Suprapubic skin (tissue), 4 donors: ENCODE results near the gene KPTN. TPM values are rescaled to one million over a fixed set of nuclear protein-coding genes. Genes with fewer than 3 reads are reported as not detected.
A peak's percentile ranks its signal among the peaks of the same experiment; 100 is the strongest.

ENCODE experiments used
- DNase-seq, 2 donors: peaks; one replicate each; pipeline ENCODE4 v3.0.0-alpha.2; 2019; ENCODE audit warnings: low spot score in 2 of 2
- H3K27ac ChIP-seq: fragments of 200-600 bp; sonication (generic); one replicate; pipeline ENCODE4 v1.5.1; 2019
- H3K27me3 ChIP-seq: fragments of 200-600 bp; sonication (generic); one replicate; pipeline ENCODE4 v1.5.1; 2019
- H3K36me3 ChIP-seq: fragments of 200-600 bp; sonication (generic); one replicate; pipeline ENCODE4 v1.5.1; 2019
- H3K4me1 ChIP-seq: fragments of 200-600 bp; sonication (generic); one replicate; pipeline ENCODE4 v1.5.1; 2019
- H3K4me3 ChIP-seq: fragments of 200-600 bp; sonication (generic); one replicate; pipeline ENCODE4 v1.5.1; 2019; ENCODE audit warnings: mild to moderate bottlenecking
- H3K9me3 ChIP-seq: fragments of 200-600 bp; sonication (generic); one replicate; pipeline ENCODE4 v1.5.1; 2019
- CTCF ChIP-seq, 2 donors: fragments of 200-600 bp in 1 of 2; fragments of 450-650 bp in 1 of 2; sonication (generic) in 1 of 2; IDR thresholded peaks; one replicate each; pipeline ENCODE4 v1.5.1; 2016 to 2019; ENCODE audit warnings: antibody characterized with exemption in 2 of 2, mild to moderate bottlenecking in 1 of 2, moderate library complexity in 1 of 2
- EP300 ChIP-seq: sonication (generic); formaldehyde crosslinking; IDR thresholded peaks from one replicate; pipeline ENCODE4 v1.6.1; 2017; ENCODE audit warnings: antibody characterized with exemption
- POLR2A ChIP-seq, 2 donors: fragments of 450-650 bp; IDR thresholded peaks; one replicate each; pipeline ENCODE4 v1.6.1; 2017; ENCODE audit warnings: antibody characterized with exemption in 2 of 2, mild to moderate bottlenecking in 2 of 2, moderate library complexity in 2 of 2
- POLR2AphosphoS5 ChIP-seq, 3 donors: sonication (generic); formaldehyde crosslinking; IDR thresholded peaks; one replicate each; pipeline ENCODE4 v1.6.1; 2017; ENCODE audit warnings: antibody characterized with exemption in 3 of 3
- WGBS: methylation state at CpG from one replicate; pipeline ENCODE4 v1.1.5; 2018; 5-methylcytosine and 5-hydroxymethylcytosine counted together
- total RNA-seq, 4 donors: library from RNA; depleted of rRNA; stranded (reverse); fragments of >200 nt; gene quantifications; one replicate each; pipeline ENCODE4 v1.1.0, GENCODE V29; 2016

Gene KPTN
- total RNA-seq, 4 donors from 2014 or later: 4.3 to 16.3 (median 5.9) TPM

- no peaks in the 10 kb centered on the region for H3K9me3 ChIP-seq
- H3K4me3 ChIP-seq: no peak overlapping the region
- H3K27ac ChIP-seq: no peak overlapping the region
Observed at GRCh38 chr19:47485210-47485609, 1.2 kb upstream of the KPTN start.

GRCh38 chr19:47483200-47483599, 819 bp downstream of the KPTN start:
- no peaks in the 10 kb centered on the region for H3K9me3 ChIP-seq
- TF ChIP-seq POLR2AphosphoS5 (IDR thresholded peaks at IDR 0.05) (no peak), CTCF (IDR thresholded peaks at IDR 0.05) (no peak), EP300 (no peak), POLR2A (IDR thresholded peaks at IDR 0.05) (no peak)
- H3K27me3 ChIP-seq: no peaks in the 10 kb centered on the region
- peaks cover 24% of the 10 kb centered on the region for H3K4me1 ChIP-seq
- peak in 1 of 2 donors; percentile 71 for DNase-seq
- peaks cover 16% of the 10 kb centered on the region for H3K36me3 ChIP-seq
- no peak overlapping the region for H3K27ac ChIP-seq
- H3K4me3 ChIP-seq: peak overlapping the region; percentile 87
- 84% methylated on average over 15 of the region's 15 CpGs for WGBS

More at GRCh38 chr19:47485210-47485609, 1.2 kb upstream of the KPTN start:
- 79% methylated on average over 6 of the region's 6 CpGs for WGBS
- no peak for DNase-seq
- Histone ChIP-seq H3K27me3 (no peaks in the 10 kb centered on the region), H3K4me1 (peaks cover 17% of the 10 kb centered on the region), H3K36me3 (peaks cover 36% of the 10 kb centered on the region)
- TF ChIP-seq POLR2AphosphoS5 (IDR thresholded peaks at IDR 0.05): no peak
- TF ChIP-seq CTCF (IDR thresholded peaks at IDR 0.05): no peak
- no peak for TF ChIP-seq EP300
- no peak for TF ChIP-seq POLR2A (IDR thresholded peaks at IDR 0.05)

- Histone ChIP-seq H3K27ac (no peak overlapping the region), H3K9me3 (no peaks in the 10 kb centered on the region), H3K4me1 (peaks cover 24% of the 10 kb centered on the region), H3K4me3 (no peak overlapping the region), H3K27me3 (no peaks in the 10 kb centered on the region), H3K36me3 (peaks cover 1% of the 10 kb centered on the region)
- TF ChIP-seq EP300 (no peak), CTCF (IDR thresholded peaks at IDR 0.05) (no peak), POLR2A (IDR thresholded peaks at IDR 0.05) (no peak), POLR2AphosphoS5 (IDR thresholded peaks at IDR 0.05) (no peak)
- DNase-seq: no peak
- WGBS: 97% methylated on average over 4 of the region's 4 CpGs
Observed at GRCh38 chr19:47481460-47482052, 2.5 kb downstream of the KPTN start.

- Histone ChIP-seq H3K27me3 (no peaks in the 10 kb centered on the region), H3K4me3 (no peak overlapping the region), H3K9me3 (no peaks in the 10 kb centered on the region), H3K27ac (no peak overlapping the region), H3K36me3 (no peaks in the 10 kb centered on the region), H3K4me1 (peaks cover 24% of the 10 kb centered on the region)
- WGBS: 84% methylated on average over 13 of the region's 16 CpGs
- TF ChIP-seq EP300: no peak
- no peak for TF ChIP-seq POLR2A (IDR thresholded peaks at IDR 0.05)
- TF ChIP-seq POLR2AphosphoS5 (IDR thresholded peaks at IDR 0.05): no peak
- no peak for TF ChIP-seq CTCF (IDR thresholded peaks at IDR 0.05)
- DNase-seq: no peak
Observed at GRCh38 chr19:47480658-47481057, 3.4 kb downstream of the KPTN start.

- no peaks in the 10 kb centered on the region for H3K36me3 ChIP-seq
- TF ChIP-seq POLR2A (IDR thresholded peaks at IDR 0.05) (no peak), EP300 (no peak), POLR2AphosphoS5 (IDR thresholded peaks at IDR 0.05) (no peak)
- peaks cover 20% of the 10 kb centered on the region for H3K4me1 ChIP-seq
- H3K27me3 ChIP-seq: no peaks in the 10 kb centered on the region
- no peak for DNase-seq
- H3K27ac ChIP-seq: no peak overlapping the region
- no peak overlapping the region for H3K4me3 ChIP-seq
- no peaks in the 10 kb centered on the region for H3K9me3 ChIP-seq
- WGBS: 27% methylated on average over 24 of the region's 39 CpGs
Observed at GRCh38 chr19:47479701-47480503, 4.1 kb downstream of the KPTN start.
